ENCODE results near the gene CTPS2. TPM values are rescaled to one million over a fixed set of nuclear protein-coding genes. Genes with fewer than 3 reads are reported as not detected.

The CTPS2 gene
- total RNA-seq, 1 donor from 2014 or later = 16.4 TPM

DNA sequence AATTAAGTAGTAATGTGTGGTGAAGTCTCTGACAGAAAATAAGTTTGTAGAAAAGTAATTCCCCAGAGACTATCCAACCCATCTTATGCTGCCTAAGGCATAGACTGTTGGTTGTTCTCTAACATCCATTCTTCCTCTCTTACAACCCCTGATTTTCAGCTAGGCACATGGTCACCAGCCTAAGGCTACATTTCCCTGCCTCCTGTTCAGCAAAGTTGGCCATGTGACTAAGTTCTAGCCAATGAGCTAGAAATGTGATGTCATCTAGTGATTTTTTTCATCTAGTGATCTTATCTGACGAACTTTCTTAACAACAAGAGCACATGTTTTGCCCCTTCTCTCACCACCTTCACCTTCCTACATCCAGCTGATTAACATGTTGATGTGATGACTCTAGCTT, 164.8 kb downstream of the CTPS2 start:
- TF ChIP-seq, protein P1, sequence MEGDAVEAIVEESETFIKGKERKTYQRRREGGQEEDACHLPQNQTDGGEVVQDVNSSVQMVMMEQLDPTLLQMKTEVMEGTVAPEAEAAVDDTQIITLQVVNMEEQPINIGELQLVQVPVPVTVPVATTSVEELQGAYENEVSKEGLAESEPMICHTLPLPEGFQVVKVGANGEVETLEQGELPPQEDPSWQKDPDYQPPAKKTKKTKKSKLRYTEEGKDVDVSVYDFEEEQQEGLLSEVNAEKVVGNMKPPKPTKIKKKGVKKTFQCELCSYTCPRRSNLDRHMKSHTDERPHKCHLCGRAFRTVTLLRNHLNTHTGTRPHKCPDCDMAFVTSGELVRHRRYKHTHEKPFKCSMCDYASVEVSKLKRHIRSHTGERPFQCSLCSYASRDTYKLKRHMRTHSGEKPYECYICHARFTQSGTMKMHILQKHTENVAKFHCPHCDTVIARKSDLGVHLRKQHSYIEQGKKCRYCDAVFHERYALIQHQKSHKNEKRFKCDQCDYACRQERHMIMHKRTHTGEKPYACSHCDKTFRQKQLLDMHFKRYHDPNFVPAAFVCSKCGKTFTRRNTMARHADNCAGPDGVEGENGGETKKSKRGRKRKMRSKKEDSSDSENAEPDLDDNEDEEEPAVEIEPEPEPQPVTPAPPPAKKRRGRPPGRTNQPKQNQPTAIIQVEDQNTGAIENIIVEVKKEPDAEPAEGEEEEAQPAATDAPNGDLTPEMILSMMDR (conservative IDR thresholded peaks at IDR 0.05; ENCODE audit: low read depth, low read length) = no peak
- no peak overlapping the region for H3K4me3 ChIP-seq (ENCODE audit: low read depth, low read length)
- no peak for DNase-seq (ENCODE audit: low read depth)

DNA sequence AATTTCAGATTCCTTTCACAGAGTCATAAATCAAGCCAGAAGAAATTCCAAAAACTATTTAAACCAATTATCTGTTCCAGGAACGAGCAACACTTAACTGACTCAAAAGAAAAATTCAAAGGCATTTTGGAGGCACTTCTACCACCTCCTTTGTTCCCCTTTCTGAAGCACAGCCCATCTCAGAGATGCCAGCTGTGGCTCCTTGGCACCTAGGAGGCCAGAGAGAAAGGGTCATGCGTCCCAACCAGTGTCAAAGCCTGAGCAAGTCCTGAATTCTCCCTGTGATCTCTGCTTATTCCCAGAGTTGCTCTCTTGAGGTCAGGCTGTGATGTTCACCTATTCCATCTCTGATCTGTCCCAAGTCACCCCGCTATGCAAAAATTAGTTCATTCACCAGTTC, 167.5 kb downstream of the CTPS2 start:
- TF ChIP-seq, protein P1 (conservative IDR thresholded peaks at IDR 0.05; ENCODE audit: low read depth, low read length) = no peak
- no peak for DNase-seq (ENCODE audit: low read depth)
- H3K4me3 ChIP-seq (ENCODE audit: low read depth, low read length) = no peak overlapping the region

Other genes with a start within 250 kb of the CTPS2 start
- not detected in 2 replicates for gene S100G, start 62.5 kb downstream of the CTPS2 start, total RNA-seq
- 24.0 and 25.5 TPM in 2 replicates for gene SYAP1, start 6.9 kb upstream of the CTPS2 start, total RNA-seq
- 10.3 and 12.3 TPM in 2 replicates for gene TXLNG, start 73.8 kb upstream of the CTPS2 start, total RNA-seq
- 149 and 150 TPM in 2 replicates for gene RBBP7, start 157.7 kb upstream of the CTPS2 start, total RNA-seq
- 0.72 and 1.7 TPM in 2 replicates for gene REPS2, start 234.0 kb upstream of the CTPS2 start, total RNA-seq